ENCODE data around the gene DNAH12. TPM values are rescaled to one million over a fixed set of nuclear protein-coding genes. Genes with fewer than 3 reads are reported as not detected.

The DNAH12 gene
- total RNA-seq, 4 donors from 2014 or later = 0.02 to 0.04 TPM; not detected in 2

- Histone ChIP-seq H3K27me3 (no peaks in the 10 kb centered on the region), H3K9me3 (no peaks in the 10 kb centered on the region), H3K4me1 (peaks cover 0 to under 1% of the 10 kb centered on the region in 2 donors), H3K4me3 (no peak overlapping the region), H3K27ac (peak overlapping the region in 1 of 4 donors; percentile 82), H3K36me3 (no peaks in the 10 kb centered on the region)
- intact Hi-C loops (cut with DNase I; ENCODE audit: low total_unique reads) (no loop called here), in situ Hi-C loops (cut with MboI; ENCODE audit: low sequenced_read_pairs in 4 of 4) (no loop called here)
- TF ChIP-seq, protein P1, sequence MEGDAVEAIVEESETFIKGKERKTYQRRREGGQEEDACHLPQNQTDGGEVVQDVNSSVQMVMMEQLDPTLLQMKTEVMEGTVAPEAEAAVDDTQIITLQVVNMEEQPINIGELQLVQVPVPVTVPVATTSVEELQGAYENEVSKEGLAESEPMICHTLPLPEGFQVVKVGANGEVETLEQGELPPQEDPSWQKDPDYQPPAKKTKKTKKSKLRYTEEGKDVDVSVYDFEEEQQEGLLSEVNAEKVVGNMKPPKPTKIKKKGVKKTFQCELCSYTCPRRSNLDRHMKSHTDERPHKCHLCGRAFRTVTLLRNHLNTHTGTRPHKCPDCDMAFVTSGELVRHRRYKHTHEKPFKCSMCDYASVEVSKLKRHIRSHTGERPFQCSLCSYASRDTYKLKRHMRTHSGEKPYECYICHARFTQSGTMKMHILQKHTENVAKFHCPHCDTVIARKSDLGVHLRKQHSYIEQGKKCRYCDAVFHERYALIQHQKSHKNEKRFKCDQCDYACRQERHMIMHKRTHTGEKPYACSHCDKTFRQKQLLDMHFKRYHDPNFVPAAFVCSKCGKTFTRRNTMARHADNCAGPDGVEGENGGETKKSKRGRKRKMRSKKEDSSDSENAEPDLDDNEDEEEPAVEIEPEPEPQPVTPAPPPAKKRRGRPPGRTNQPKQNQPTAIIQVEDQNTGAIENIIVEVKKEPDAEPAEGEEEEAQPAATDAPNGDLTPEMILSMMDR (IDR thresholded peaks at IDR 0.05 in 4 of 5, conservative IDR thresholded peaks at IDR 0.05 in 1 of 5) = no peak
- no peak for TF ChIP-seq POLR2A (IDR thresholded peaks at IDR 0.05)
- ATAC-seq (peak; percentile 57 to 70), DNase-seq (peak; percentile 22 to 26)
These were observed 246.1 kb downstream of the DNAH12 start for GRCh38 chr3:57298041-57298440.

DNA sequence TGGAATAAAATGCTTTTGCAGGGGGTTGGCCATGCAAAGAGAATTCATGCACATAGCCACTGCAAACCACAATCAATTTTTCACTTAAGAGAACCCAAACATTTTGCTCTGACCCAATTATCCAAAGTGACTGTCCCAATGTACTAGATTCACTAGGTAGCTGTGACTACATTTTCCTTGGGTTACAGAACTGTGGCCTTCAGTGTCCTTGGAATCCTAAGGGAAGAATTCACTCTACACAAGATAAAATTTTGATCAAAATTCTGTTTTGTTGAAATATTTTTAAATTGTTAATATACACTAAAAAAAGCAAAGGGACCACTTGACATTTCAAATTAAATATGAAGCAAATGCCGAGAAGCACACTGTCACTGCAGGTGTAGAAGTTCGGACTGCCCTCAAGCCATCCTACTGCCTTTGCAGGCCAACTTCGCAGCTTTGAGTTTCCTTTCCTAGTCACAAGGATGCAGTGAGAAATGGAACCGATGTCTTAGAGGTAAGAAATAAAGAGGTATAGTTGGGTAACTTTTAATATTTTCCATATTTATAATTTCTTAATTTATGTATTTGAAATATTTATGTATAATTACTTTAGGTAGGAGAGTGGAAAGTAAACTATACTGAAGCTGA, 251.1 kb downstream of the DNAH12 start:
- peak overlapping the region in 2 of 4 donors; percentile 2 to 20 for H3K4me3 ChIP-seq
- ATAC-seq = peak; percentile 61 to 67
- peak overlapping the region; percentile 63 to 82 (median 69) for H3K27ac ChIP-seq

GRCh38 chr3:57292159-57292896, 251.8 kb downstream of the DNAH12 start, which contains the start of gene ASB14:
Gene ASB14 (minus strand): TSS chr3:57292685. CDS start chr3:57292033, 652 bp downstream.
- H3K9me3 ChIP-seq = no peaks in the 10 kb centered on the region
- H3K36me3 ChIP-seq = peaks cover 0 to 10% of the 10 kb centered on the region in 2 donors
- DNase-seq (no peak), ATAC-seq (peak; percentile 75 to 84)
- H3K27ac ChIP-seq = peak within 1 kb of the TSS; percentile 63 to 82 (median 69)
- in situ Hi-C loops (cut with MboI; ENCODE audit: low sequenced_read_pairs in 4 of 4) = no loop called here
- H3K27me3 ChIP-seq = no peaks in the 10 kb centered on the region
- H3K4me1 ChIP-seq = peaks cover 13 to 23% of the 10 kb centered on the region in 2 donors
- TF ChIP-seq, protein P1 (IDR thresholded peaks at IDR 0.05 in 4 of 5, conservative IDR thresholded peaks at IDR 0.05 in 1 of 5) = no peak
- no peak for TF ChIP-seq POLR2A (IDR thresholded peaks at IDR 0.05)
- peak within 1 kb of the TSS; percentile 19 to 40 (median 22) for H3K4me3 ChIP-seq
- intact Hi-C loops (cut with DNase I; ENCODE audit: low total_unique reads) = loop anchor here (5.0 kb wide), 2 partner anchors 35 to 65 kb away; partner anchors contain the start of gene APPL1

More for the DNA sequence above, 251.1 kb downstream of the DNAH12 start:
- H3K4me1 ChIP-seq = peaks cover 13 to 23% of the 10 kb centered on the region in 2 donors
- in situ Hi-C loops (cut with MboI; ENCODE audit: low sequenced_read_pairs in 4 of 4) = no loop called here
- H3K9me3 ChIP-seq = no peaks in the 10 kb centered on the region
- no peaks in the 10 kb centered on the region for H3K27me3 ChIP-seq
- no peak for DNase-seq
- intact Hi-C loops (cut with DNase I; ENCODE audit: low total_unique reads) = loop anchor here (5.0 kb wide), 2 partner anchors 36 to 66 kb away; partner anchors contain the start of gene APPL1
- no peak for TF ChIP-seq POLR2A (IDR thresholded peaks at IDR 0.05)
- TF ChIP-seq, protein P1 (IDR thresholded peaks at IDR 0.05 in 4 of 5, conservative IDR thresholded peaks at IDR 0.05 in 1 of 5) = no peak
- H3K36me3 ChIP-seq = peaks cover 0 to 3% of the 10 kb centered on the region in 2 donors

- no peak for ATAC-seq
- in situ Hi-C loops (cut with MboI; ENCODE audit: low sequenced_read_pairs in 4 of 4) (no loop called here), intact Hi-C loops (cut with DNase I; ENCODE audit: low total_unique reads) (no loop called here)
- Histone ChIP-seq H3K4me3 (no peak overlapping the region), H3K27me3 (no peaks in the 10 kb centered on the region), H3K4me1 (peaks cover 13 to 23% of the 10 kb centered on the region in 2 donors), H3K9me3 (no peaks in the 10 kb centered on the region), H3K27ac (peak overlapping the region in 1 of 4 donors; percentile 30), H3K36me3 (peaks cover 0 to 20% of the 10 kb centered on the region in 2 donors)
- TF ChIP-seq POLR2A (IDR thresholded peaks at IDR 0.05) = no peak
- TF ChIP-seq, protein P1 (IDR thresholded peaks at IDR 0.05 in 4 of 5, conservative IDR thresholded peaks at IDR 0.05 in 1 of 5) = no peak
- no peak for DNase-seq
These were observed 255.7 kb downstream of the DNAH12 start for GRCh38 chr3:57288403-57288802.
